Urinary bladder (tissue), 4 donors: ENCODE measurements around the gene MORC2. TPM values are rescaled to one million over a fixed set of nuclear protein-coding genes. Genes with fewer than 3 reads are reported as not detected.
A peak's percentile ranks its signal among the peaks of the same experiment; 100 is the strongest.

Experiments
- DNase-seq: peaks from one replicate; pipeline ENCODE4 v3.0.0-alpha.2; 2015; ENCODE audit errors: extremely low spot score
- H3K27ac ChIP-seq: one replicate; pipeline ENCODE4 v1.5.1; 2013; ENCODE audit warnings: low read depth, mild to moderate bottlenecking, moderate library complexity
- H3K36me3 ChIP-seq: one replicate; pipeline ENCODE4 v1.6.1; 2013; ENCODE audit warnings: mild to moderate bottlenecking, moderate library complexity; ENCODE audit not compliant: insufficient read depth
- H3K4me1 ChIP-seq: one replicate; pipeline ENCODE4 v1.6.1; 2013; ENCODE audit warnings: mild to moderate bottlenecking, moderate library complexity; ENCODE audit not compliant: insufficient read depth
- H3K4me3 ChIP-seq: one replicate; pipeline ENCODE4 v1.5.1; 2013; ENCODE audit warnings: low read depth, low read length
- WGBS: extraction: QIAGEN DNeasy Blood & Tissue Kit; methylation state at CpG from one replicate; pipeline ENCODE4 v1.1.7; 2013; 5-methylcytosine and 5-hydroxymethylcytosine counted together
- polyA plus RNA-seq: library from polyadenylated mRNA; stranded (reverse); fragments of 200-250 nt; gene quantifications from one replicate; pipeline ENCODE4 v1.2.3, GENCODE V29; 2013
- total RNA-seq: library from RNA; depleted of rRNA; stranded (reverse); fragments of >200 nt; gene quantifications from one replicate; pipeline ENCODE4 v1.2.3, GENCODE V29; 2014
- donor health status: healthy with polysubstance abuse.
- donor health status: healthy.

The MORC2 gene
- total and polyA plus RNA-seq, 2 donors: 18.1 to 21.7 TPM

- no peak overlapping the region for H3K27ac ChIP-seq
- peak overlapping the region; percentile 37 for H3K4me3 ChIP-seq
- H3K36me3 ChIP-seq: no peaks in the 10 kb centered on the region
- peak; percentile 29 for DNase-seq
- no peaks in the 10 kb centered on the region for H3K4me1 ChIP-seq
- 43% methylated on average over 34 of the region's 34 CpGs for WGBS
Observed at GRCh38 chr22:30922151-30922611, 46.4 kb downstream of the MORC2 start.

- no peak overlapping the region for H3K27ac ChIP-seq
- H3K4me3 ChIP-seq: no peak overlapping the region
- H3K36me3 ChIP-seq: no peaks in the 10 kb centered on the region
- DNase-seq: no peak
- no peaks in the 10 kb centered on the region for H3K4me1 ChIP-seq
- WGBS: 65% methylated on average over 6 of the region's 6 CpGs
Observed at GRCh38 chr22:30921108-30921507, 47.5 kb downstream of the MORC2 start.

DNA sequence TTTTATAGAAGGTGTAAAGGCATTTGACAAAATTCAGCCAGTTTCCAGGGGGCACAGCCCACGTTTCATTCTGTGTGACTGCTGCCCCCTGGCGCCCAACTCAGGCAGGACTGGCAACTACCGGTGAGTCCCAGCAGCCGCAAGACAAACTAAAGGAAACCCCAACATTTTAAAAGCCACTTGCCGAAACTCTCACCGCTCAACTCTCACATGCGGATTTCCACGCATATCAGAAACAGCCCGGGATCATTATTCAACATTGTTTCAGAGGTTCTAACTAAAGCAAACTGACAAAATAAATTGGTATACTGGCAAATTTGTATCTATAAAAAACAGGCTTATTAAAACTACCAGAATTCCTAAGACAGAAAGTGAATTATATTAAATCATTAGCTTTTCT is 48.2 kb downstream of the MORC2 start:
- H3K36me3 ChIP-seq: no peaks in the 10 kb centered on the region
- H3K27ac ChIP-seq: no peak overlapping the region
- no peak overlapping the region for H3K4me3 ChIP-seq
- no peaks in the 10 kb centered on the region for H3K4me1 ChIP-seq
- 2% methylated on average over 9 of the region's 9 CpGs for WGBS
- DNase-seq: no peak

GRCh38 chr22:30919973-30920372 is 48.6 kb downstream of the MORC2 start:
- Histone ChIP-seq H3K27ac (no peak overlapping the region), H3K4me1 (no peaks in the 10 kb centered on the region), H3K4me3 (no peak overlapping the region), H3K36me3 (no peaks in the 10 kb centered on the region)
- DNase-seq: no peak
- WGBS: 81% methylated on average over 7 of the region's 7 CpGs

DNA sequence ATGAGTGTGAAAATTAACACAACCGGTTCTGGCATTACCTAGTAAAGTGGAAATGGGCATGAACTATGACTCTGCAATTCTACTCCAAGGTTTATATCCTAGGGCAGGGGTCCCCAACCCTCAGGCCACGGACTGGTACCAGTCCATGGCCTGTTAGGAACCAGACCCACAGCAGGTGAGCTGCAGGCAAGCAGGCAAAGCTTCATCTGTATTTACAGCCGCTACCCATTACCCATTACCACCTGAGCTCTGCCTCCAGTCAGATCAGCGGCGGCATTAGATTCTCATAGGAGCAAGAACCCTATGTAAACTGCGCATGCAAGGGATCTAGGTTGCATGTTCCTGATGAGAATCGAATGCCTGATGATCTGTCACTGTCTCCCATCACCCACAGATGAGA is 49.8 kb downstream of the MORC2 start:
- Histone ChIP-seq H3K4me1 (no peaks in the 10 kb centered on the region), H3K27ac (no peak overlapping the region), H3K4me3 (no peak overlapping the region), H3K36me3 (no peaks in the 10 kb centered on the region)
- no peak for DNase-seq
- 90% methylated on average over 7 of the region's 7 CpGs for WGBS

- H3K4me3 ChIP-seq: no peak overlapping the region
- 77% methylated on average over 2 of the region's 2 CpGs for WGBS
- H3K4me1 ChIP-seq: no peaks in the 10 kb centered on the region
- no peaks in the 10 kb centered on the region for H3K36me3 ChIP-seq
- H3K27ac ChIP-seq: no peak overlapping the region
- DNase-seq: no peak
Observed at GRCh38 chr22:30910358-30910757, 58.2 kb downstream of the MORC2 start.

DNA sequence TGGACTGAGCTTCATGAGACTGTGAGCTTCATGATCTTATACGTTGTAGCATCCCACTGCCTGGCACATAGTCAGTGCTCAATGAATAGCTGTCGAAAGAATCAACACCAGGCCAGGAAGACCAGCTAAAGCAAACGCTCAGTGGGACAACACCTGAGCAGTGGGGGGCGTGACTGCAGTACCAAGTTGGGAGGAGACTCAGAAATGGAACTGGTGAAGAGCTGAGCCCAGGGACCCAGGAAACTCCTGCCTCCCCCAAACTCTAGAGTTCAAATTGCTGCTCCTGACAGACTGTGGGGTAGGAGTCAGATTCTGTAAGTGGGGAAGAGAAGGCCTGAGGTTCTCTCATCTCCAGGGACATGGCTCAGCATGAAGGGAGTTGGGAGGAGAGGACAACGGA is 59.3 kb downstream of the MORC2 start:
- WGBS: 91% methylated on average over 5 of the region's 5 CpGs
- Histone ChIP-seq H3K4me3 (no peak overlapping the region), H3K27ac (no peak overlapping the region), H3K4me1 (no peaks in the 10 kb centered on the region), H3K36me3 (no peaks in the 10 kb centered on the region)
- no peak for DNase-seq

- WGBS: 86% methylated on average over 6 of the region's 6 CpGs
- Histone ChIP-seq H3K4me3 (no peak overlapping the region), H3K36me3 (no peaks in the 10 kb centered on the region), H3K27ac (no peak overlapping the region), H3K4me1 (no peaks in the 10 kb centered on the region)
- DNase-seq: no peak
Observed at GRCh38 chr22:30908051-30908461, 60.5 kb downstream of the MORC2 start.

GRCh38 chr22:30906946-30907345 is 61.6 kb downstream of the MORC2 start:
- no peaks in the 10 kb centered on the region for H3K4me1 ChIP-seq
- H3K4me3 ChIP-seq: no peak overlapping the region
- no peaks in the 10 kb centered on the region for H3K36me3 ChIP-seq
- H3K27ac ChIP-seq: no peak overlapping the region
- DNase-seq: no peak
- 95% methylated on average over 1 of the region's 1 CpG for WGBS

- Histone ChIP-seq H3K4me1 (no peaks in the 10 kb centered on the region), H3K36me3 (no peaks in the 10 kb centered on the region), H3K4me3 (no peak overlapping the region), H3K27ac (no peak overlapping the region)
- 95% methylated on average over 9 of the region's 9 CpGs for WGBS
- DNase-seq: no peak
Observed at GRCh38 chr22:30906411-30906810, 62.2 kb downstream of the MORC2 start.

GRCh38 chr22:30905696-30906341 is 62.8 kb downstream of the MORC2 start:
- H3K4me3 ChIP-seq: no peak overlapping the region
- H3K4me1 ChIP-seq: no peaks in the 10 kb centered on the region
- DNase-seq: no peak
- H3K27ac ChIP-seq: no peak overlapping the region
- no peaks in the 10 kb centered on the region for H3K36me3 ChIP-seq
- 94% methylated on average over 49 of the region's 49 CpGs for WGBS

GRCh38 chr22:30903876-30904460 is 64.6 kb downstream of the MORC2 start:
- Histone ChIP-seq H3K4me3 (no peak overlapping the region), H3K27ac (no peak overlapping the region), H3K4me1 (no peaks in the 10 kb centered on the region), H3K36me3 (no peaks in the 10 kb centered on the region)
- no peak for DNase-seq
- 94% methylated on average over 6 of the region's 6 CpGs for WGBS

DNA sequence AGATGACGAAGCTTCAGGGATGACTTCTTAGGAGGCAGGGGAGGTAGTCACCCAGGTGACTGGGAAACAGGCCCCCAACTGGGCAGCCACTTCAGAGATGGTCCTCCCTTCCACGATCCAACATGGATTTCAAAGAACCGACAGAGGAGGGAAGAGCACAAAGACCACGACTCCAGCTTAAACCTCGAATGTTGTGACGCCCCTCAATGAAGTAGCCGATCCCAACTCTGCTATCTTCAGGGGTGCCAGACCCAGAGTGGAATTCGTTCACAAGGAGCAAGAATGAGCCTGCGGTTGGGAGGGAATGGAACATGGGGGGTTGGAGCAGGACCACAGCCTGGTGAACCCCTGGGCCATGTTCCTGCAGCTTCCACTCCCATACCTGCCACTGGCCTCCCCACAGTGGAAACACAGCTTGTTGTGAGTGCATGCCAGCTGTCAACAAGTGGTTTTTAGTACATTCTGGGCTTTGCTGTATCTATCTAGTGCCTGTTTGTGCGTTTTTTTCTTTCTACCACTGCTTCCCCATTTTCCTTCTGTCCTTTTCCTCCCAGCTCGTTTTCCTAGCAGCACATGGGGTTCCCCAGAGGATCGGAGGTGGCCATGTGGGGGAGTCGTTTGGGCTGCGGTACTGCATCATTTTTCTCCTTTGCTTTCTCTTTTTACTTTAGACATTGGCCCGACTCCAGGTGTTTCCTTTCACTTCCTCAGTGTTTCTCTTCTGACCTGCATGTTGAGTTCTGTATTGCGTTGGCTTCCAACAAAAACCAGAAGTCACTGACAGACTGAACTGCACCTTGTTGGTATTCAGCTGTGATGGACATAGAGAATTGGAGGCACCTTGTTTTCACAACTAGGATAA is 65.8 kb downstream of the MORC2 start:
- H3K27ac ChIP-seq: no peak overlapping the region
- DNase-seq: no peak
- H3K4me3 ChIP-seq: no peak overlapping the region
- H3K36me3 ChIP-seq: no peaks in the 10 kb centered on the region
- 85% methylated on average over 16 of the region's 16 CpGs for WGBS
- no peaks in the 10 kb centered on the region for H3K4me1 ChIP-seq

- no peak for DNase-seq
- no peaks in the 10 kb centered on the region for H3K4me1 ChIP-seq
- 76% methylated on average over 3 of the region's 3 CpGs for WGBS
Observed at GRCh38 chr22:30894371-30894740, 74.2 kb downstream of the MORC2 start.

More at GRCh38 chr22:30894371-30894740, 74.2 kb downstream of the MORC2 start:
- no peaks in the 10 kb centered on the region for H3K36me3 ChIP-seq
- H3K4me3 ChIP-seq: no peak overlapping the region
- H3K27ac ChIP-seq: no peak overlapping the region
